Fibroblast of skin of left biceps (primary cell): ENCODE data around the gene ZFAND2A.
"Not testable (repeated sequence)": the region's sequence is repeated elsewhere in the genome, so short reads cannot be mapped to it uniquely, and the experiment has no call there.

Experiments used
- DNase-seq, 2 experiments: peaks; one replicate each; pipeline ENCODE4 v3.0.0-alpha.2; 2013; ENCODE audit warnings: low read depth in 2 of 2

Gene ZFAND2A

GRCh38 chr7:1159891-1160669 is at the start of gene ZFAND2A:
ZFAND2A (minus strand) TSS chr7:1160196; CDS start chr7:1158212, 1,984 bp downstream.
- DNase-seq, result peak; percentile 90 to 92

GRCh38 chr7:1209097-1209496 is 49.1 kb upstream of the ZFAND2A start:
- no peak for DNase-seq

GRCh38 chr7:1205742-1206141 is 45.7 kb upstream of the ZFAND2A start:
- DNase-seq, result not testable (repeated sequence)

- DNase-seq, result no peak
These were observed 44.6 kb upstream of the ZFAND2A start for GRCh38 chr7:1204460-1205140.

GRCh38 chr7:1202914-1203313 is 42.9 kb upstream of the ZFAND2A start:
- not testable (repeated sequence) for DNase-seq

GRCh38 chr7:1201916-1202315 is 41.9 kb upstream of the ZFAND2A start:
- no peak for DNase-seq

- no peak for DNase-seq
These were observed 40.0 kb upstream of the ZFAND2A start for GRCh38 chr7:1200045-1200444.

- DNase-seq, result peak in 1 of 2 experiments; percentile 36
These were observed 38.1 kb upstream of the ZFAND2A start for GRCh38 chr7:1197997-1198625.

GRCh38 chr7:1196950-1197349 is 37.0 kb upstream of the ZFAND2A start:
- DNase-seq, result no peak

- not testable (repeated sequence) for DNase-seq
These were observed 36.4 kb upstream of the ZFAND2A start for GRCh38 chr7:1196441-1196840.

GRCh38 chr7:1193593-1194424 is 33.8 kb upstream of the ZFAND2A start:
- no peak for DNase-seq

GRCh38 chr7:1192171-1192676 is 32.2 kb upstream of the ZFAND2A start:
- no peak for DNase-seq

GRCh38 chr7:1189986-1190772 is 30.2 kb upstream of the ZFAND2A start:
- DNase-seq, result no peak

GRCh38 chr7:1188720-1189294 is 28.8 kb upstream of the ZFAND2A start:
- no peak for DNase-seq

- DNase-seq, result no peak
These were observed 27.1 kb upstream of the ZFAND2A start for GRCh38 chr7:1187127-1187526.

- no peak for DNase-seq
These were observed 21.6 kb upstream of the ZFAND2A start for GRCh38 chr7:1181640-1182039.

- no peak for DNase-seq
These were observed 21.0 kb upstream of the ZFAND2A start for GRCh38 chr7:1181031-1181430.

- no peak for DNase-seq
These were observed 16.9 kb upstream of the ZFAND2A start for GRCh38 chr7:1176891-1177373.

- no peak for DNase-seq
These were observed 16.2 kb upstream of the ZFAND2A start for GRCh38 chr7:1175967-1176851.
